ENCODE data around the gene SEC14L6.
"Not testable (repeated sequence)": the region's sequence is repeated elsewhere in the genome, so short reads cannot be mapped to it uniquely, and the experiment has no call there.

SEC14L6 gene

GRCh38 chr22:30574095-30574981, 27.8 kb upstream of the SEC14L6 start, which contains the start of gene GAL3ST1:
TSS of gene GAL3ST1 (minus strand) at chr22:30574665. CDS start at chr22:30557392, 17,273 bp downstream.
- no peak within 1 kb of the TSS for H3K4me3 ChIP-seq (ENCODE audit: low read depth, low read length)
- TF ChIP-seq, protein P1, sequence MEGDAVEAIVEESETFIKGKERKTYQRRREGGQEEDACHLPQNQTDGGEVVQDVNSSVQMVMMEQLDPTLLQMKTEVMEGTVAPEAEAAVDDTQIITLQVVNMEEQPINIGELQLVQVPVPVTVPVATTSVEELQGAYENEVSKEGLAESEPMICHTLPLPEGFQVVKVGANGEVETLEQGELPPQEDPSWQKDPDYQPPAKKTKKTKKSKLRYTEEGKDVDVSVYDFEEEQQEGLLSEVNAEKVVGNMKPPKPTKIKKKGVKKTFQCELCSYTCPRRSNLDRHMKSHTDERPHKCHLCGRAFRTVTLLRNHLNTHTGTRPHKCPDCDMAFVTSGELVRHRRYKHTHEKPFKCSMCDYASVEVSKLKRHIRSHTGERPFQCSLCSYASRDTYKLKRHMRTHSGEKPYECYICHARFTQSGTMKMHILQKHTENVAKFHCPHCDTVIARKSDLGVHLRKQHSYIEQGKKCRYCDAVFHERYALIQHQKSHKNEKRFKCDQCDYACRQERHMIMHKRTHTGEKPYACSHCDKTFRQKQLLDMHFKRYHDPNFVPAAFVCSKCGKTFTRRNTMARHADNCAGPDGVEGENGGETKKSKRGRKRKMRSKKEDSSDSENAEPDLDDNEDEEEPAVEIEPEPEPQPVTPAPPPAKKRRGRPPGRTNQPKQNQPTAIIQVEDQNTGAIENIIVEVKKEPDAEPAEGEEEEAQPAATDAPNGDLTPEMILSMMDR (IDR thresholded peaks at IDR 0.05; ENCODE audit: low read depth, low read length, missing control alignments) = no peak
- DNase-seq (ENCODE audit: low read depth) = no peak

- H3K4me3 ChIP-seq (ENCODE audit: low read depth, low read length) = no peak overlapping the region
- TF ChIP-seq, protein P1 (IDR thresholded peaks at IDR 0.05; ENCODE audit: low read depth, low read length, missing control alignments) = no peak
- no peak for DNase-seq (ENCODE audit: low read depth)
Measured at GRCh38 chr22:30573594-30574094, 27.1 kb upstream of the SEC14L6 start.

DNA sequence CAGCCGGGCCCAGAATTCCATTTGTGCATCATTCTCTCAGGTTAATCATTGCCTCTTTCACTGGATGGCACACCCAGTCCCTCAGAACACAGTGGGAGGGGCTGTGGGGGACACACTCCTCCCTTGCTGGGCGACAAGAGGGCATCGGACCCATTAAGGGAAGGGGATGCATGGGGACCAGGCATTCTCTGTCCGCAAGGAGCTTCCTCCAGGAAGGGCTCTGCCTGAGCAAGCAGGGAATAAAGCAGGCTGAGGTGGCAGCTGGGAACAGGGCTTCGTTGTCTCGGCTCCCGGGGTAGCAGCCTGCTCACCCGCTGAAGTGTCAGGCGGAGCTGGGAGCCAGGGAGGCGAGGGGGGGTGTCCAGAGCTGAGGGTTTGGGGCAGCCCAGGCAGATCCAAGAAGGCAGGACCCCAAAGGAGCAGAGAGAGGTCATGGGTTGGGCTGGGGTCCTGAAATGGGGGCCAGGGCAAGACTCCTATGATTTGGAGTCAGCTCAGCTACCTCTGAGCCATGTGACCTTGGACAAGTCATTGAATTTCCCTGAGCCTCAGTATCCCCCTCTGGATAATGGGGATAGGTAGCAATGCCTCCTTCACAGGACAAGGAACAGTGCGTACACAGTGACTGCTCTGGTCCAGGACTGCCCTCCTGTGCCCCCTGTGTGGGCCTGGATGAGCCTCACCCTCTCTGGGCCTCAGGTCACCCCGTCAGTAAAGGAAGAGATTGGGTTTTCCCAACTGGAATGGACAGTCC, 26.5 kb upstream of the SEC14L6 start:
- no peak overlapping the region for H3K4me3 ChIP-seq (ENCODE audit: low read depth, low read length)
- DNase-seq (ENCODE audit: low read depth) = no peak
- TF ChIP-seq, protein P1 (IDR thresholded peaks at IDR 0.05; ENCODE audit: low read depth, low read length, missing control alignments) = no peak

DNA sequence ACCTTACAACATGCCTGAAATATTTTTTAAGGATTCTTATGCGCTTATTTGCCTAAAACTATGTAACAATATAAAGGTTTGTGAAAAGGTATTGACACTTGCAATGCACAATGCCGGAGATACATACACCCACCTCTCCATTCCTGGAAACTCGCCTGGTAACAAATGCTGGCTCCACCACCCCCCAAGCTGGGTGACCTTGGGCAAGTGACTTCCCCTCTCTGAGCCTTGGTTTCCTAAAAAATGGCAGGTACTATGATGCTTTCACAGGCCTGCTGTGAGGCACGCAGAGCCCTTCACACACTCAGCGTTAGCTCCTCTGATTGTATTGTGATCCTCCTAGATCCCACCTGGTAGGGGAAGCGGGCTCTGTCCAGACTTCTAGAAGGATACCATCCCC, 25.7 kb upstream of the SEC14L6 start:
- H3K4me3 ChIP-seq (ENCODE audit: low read depth, low read length) = no peak overlapping the region
- no peak for DNase-seq (ENCODE audit: low read depth)
- TF ChIP-seq, protein P1 (IDR thresholded peaks at IDR 0.05; ENCODE audit: low read depth, low read length, missing control alignments) = no peak

DNA sequence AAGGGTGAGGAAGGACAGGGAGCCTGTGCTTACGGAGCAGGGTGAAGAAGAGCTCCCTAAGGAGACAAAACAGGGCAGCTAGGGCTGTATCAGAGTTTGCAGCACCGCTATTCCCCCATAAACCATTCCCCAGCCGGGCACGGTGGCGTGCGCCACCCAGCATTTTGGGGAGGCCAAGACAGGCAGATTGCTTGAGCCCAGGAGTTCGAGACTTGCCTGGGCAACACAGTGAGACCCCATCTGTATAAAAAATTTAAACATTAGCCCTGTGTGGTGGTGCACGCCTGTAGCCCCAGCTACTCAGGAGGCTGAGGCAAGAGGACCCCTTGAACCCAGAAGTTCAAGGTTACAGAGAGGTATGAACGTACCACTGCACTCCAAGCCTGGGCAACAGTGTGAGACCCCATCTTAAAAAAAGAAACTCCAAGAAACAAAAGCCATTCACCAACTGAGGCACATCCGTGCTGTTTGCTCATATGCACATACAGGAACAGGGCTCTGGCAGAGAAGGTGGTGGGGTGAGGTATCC, 23.2 kb upstream of the SEC14L6 start:
- no peak overlapping the region for H3K4me3 ChIP-seq (ENCODE audit: low read depth, low read length)
- TF ChIP-seq, protein P1 (IDR thresholded peaks at IDR 0.05; ENCODE audit: low read depth, low read length, missing control alignments) = no peak
- no peak for DNase-seq (ENCODE audit: low read depth)

GRCh38 chr22:30568137-30568805, 21.7 kb upstream of the SEC14L6 start:
- TF ChIP-seq, protein P1 (IDR thresholded peaks at IDR 0.05; ENCODE audit: low read depth, low read length, missing control alignments) = no peak
- H3K4me3 ChIP-seq (ENCODE audit: low read depth, low read length) = no peak overlapping the region
- no peak for DNase-seq (ENCODE audit: low read depth)

DNA sequence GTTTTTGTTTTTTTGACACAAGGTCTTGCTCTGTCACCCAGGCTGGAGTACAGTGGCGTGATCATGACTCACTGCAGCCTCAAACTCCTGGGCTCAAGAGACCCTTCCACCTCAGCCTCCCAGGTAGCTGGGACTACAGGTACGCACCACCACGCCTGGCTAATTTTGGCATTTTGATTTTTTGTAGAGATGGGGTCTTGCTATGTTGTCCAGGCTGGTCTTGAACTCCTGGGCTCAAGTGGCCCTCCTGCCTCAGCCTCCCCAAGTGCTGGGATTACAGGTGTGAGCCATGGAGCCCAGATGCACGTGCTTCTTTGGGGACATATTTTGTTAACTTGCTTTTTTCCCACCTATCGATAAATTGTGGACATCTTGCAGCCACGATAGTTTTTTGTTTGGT, 20.7 kb upstream of the SEC14L6 start:
- not testable (repeated sequence) for H3K4me3 ChIP-seq (ENCODE audit: low read depth, low read length); DNase-seq (ENCODE audit: low read depth)
